ENCODE measurements around the gene STX18.

DNA sequence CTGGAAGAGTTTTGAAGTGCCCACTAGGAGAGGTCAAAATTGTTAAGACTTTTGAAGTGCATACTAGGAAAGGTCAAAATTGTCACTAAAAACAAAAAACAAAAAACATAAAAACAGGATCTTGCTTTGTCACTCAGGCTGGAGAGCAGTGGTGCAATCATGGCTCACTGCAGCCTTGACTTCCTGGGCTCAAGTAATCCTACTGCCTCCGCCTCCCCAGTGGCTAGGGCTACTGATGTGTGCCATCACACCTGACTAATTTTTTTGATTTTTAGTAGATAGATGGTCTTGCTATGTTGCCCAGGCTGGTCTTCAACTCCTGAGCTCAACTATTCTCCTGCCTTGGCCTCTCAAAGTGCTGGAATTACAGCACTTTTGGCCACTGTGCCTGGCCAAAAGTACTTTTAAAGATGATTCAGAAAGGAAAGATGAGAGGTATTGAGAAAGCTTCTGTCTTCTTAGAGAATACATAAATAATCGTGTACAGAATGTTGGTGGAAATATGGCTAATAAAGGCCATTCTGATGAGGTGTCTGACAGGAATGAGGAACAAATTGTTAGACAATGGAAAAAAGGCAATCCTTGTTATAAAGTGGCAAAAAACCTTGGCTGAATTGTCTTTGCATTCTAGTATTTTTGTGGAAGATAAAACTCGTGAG is 43.3 kb upstream of the STX18 start:
- no peak for TF ChIP-seq EZH2 (IDR thresholded peaks at IDR 0.05; ENCODE audit: borderline replicate concordance, control insufficient read depth, low read depth, low read length)
- TF ChIP-seq MXI1 (IDR thresholded peaks at IDR 0.05; ENCODE audit: low read depth, low read length) = no peak
- no peak for TF ChIP-seq POLR2A (IDR thresholded peaks at IDR 0.05; ENCODE audit: low read depth, low read length)
- TF ChIP-seq, protein P1, sequence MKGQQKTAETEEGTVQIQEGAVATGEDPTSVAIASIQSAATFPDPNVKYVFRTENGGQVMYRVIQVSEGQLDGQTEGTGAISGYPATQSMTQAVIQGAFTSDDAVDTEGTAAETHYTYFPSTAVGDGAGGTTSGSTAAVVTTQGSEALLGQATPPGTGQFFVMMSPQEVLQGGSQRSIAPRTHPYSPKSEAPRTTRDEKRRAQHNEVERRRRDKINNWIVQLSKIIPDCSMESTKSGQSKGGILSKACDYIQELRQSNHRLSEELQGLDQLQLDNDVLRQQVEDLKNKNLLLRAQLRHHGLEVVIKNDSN (IDR thresholded peaks at IDR 0.05; ENCODE audit: borderline replicate concordance, extremely low read length, insufficient read depth, low read depth, low read length) = no peak
- TF ChIP-seq, protein P2, sequence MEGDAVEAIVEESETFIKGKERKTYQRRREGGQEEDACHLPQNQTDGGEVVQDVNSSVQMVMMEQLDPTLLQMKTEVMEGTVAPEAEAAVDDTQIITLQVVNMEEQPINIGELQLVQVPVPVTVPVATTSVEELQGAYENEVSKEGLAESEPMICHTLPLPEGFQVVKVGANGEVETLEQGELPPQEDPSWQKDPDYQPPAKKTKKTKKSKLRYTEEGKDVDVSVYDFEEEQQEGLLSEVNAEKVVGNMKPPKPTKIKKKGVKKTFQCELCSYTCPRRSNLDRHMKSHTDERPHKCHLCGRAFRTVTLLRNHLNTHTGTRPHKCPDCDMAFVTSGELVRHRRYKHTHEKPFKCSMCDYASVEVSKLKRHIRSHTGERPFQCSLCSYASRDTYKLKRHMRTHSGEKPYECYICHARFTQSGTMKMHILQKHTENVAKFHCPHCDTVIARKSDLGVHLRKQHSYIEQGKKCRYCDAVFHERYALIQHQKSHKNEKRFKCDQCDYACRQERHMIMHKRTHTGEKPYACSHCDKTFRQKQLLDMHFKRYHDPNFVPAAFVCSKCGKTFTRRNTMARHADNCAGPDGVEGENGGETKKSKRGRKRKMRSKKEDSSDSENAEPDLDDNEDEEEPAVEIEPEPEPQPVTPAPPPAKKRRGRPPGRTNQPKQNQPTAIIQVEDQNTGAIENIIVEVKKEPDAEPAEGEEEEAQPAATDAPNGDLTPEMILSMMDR (IDR thresholded peaks at IDR 0.05 in 2 of 3, conservative IDR thresholded peaks at IDR 0.05 in 1 of 3; ENCODE audit: control insufficient read depth in 2 of 3, extremely low read depth in 1 of 3, insufficient read depth in 1 of 3, low read depth in 3 of 3, low read length in 3 of 3) = no peak
- no peak for TF ChIP-seq EP300 (IDR thresholded peaks at IDR 0.05; ENCODE audit: borderline replicate concordance in 1 of 2, control insufficient read depth in 1 of 2, low read depth in 2 of 2, low read length in 2 of 2)
- no peak for TF ChIP-seq NR2C2 (IDR thresholded peaks at IDR 0.05; ENCODE audit: borderline replicate concordance, control insufficient read depth, insufficient read length, low read depth)
- no peak for TF ChIP-seq MYC (IDR thresholded peaks at IDR 0.05; ENCODE audit: insufficient read depth, insufficient read length, insufficient replicate concordance, low read length, severe bottlenecking)
- TF ChIP-seq, protein P3, sequence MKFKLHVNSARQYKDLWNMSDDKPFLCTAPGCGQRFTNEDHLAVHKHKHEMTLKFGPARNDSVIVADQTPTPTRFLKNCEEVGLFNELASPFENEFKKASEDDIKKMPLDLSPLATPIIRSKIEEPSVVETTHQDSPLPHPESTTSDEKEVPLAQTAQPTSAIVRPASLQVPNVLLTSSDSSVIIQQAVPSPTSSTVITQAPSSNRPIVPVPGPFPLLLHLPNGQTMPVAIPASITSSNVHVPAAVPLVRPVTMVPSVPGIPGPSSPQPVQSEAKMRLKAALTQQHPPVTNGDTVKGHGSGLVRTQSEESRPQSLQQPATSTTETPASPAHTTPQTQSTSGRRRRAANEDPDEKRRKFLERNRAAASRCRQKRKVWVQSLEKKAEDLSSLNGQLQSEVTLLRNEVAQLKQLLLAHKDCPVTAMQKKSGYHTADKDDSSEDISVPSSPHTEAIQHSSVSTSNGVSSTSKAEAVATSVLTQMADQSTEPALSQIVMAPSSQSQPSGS (IDR thresholded peaks at IDR 0.05; ENCODE audit: low read length) = no peak
- no peak for TF ChIP-seq POLR2AphosphoS5 (IDR thresholded peaks at IDR 0.05; ENCODE audit: low read length)
- no peak for TF ChIP-seq BHLHE40 (IDR thresholded peaks at IDR 0.05; ENCODE audit: borderline replicate concordance in 1 of 2, low read depth in 2 of 2, low read length in 1 of 2)
